Measurements from ENCODE around the gene PCCA.

- no peak for TF ChIP-seq CTCF (IDR thresholded peaks at IDR 0.05; ENCODE audit: borderline replicate concordance, extremely low read depth, low read length, poor library complexity, severe bottlenecking)
- TF ChIP-seq EZH2 (IDR thresholded peaks at IDR 0.05; ENCODE audit: borderline replicate concordance, low read depth, low read length, severe bottlenecking): no peak
These were observed 391.8 kb downstream of the PCCA start for GRCh38 chr13:100480676-100481075.

All from DND-41 (cell line).